CD14-positive monocyte (primary cell): Measurements from ENCODE around the gene CCNL1. TPM values are rescaled to one million over a fixed set of nuclear protein-coding genes. Genes with fewer than 3 reads are reported as not detected.

Experiments
- DNase-seq, 3 donors: peaks; one replicate each; pipeline ENCODE4 v3.0.0-alpha.2; 2011 to 2022
- H2AFZ ChIP-seq: 2 replicates; pipeline ENCODE4 v1.6.0; 2012; ENCODE audit warnings: mild to moderate bottlenecking, low read depth, low read length, inconsistent platforms; ENCODE audit not compliant: insufficient read depth, poor library complexity, severe bottlenecking
- H3K27ac ChIP-seq, 2 donors: 1 replicate in 1 of 2; 2 replicates in 1 of 2; pipeline ENCODE4 v1.5.1; 2012 to 2013; ENCODE audit warnings: low read length in 2 of 2, control low read depth in 1 of 2, inconsistent platforms in 1 of 2, low read depth in 1 of 2, mild to moderate bottlenecking in 1 of 2
- H3K27me3 ChIP-seq, 2 donors: one replicate each; pipeline versions ENCODE4 v1.6.0 to v1.6.1; 2011 to 2013; ENCODE audit warnings: low read length in 2 of 2; ENCODE audit not compliant: control insufficient read depth in 2 of 2, insufficient read depth in 2 of 2
- H3K36me3 ChIP-seq, 2 donors: replicated peaks in 1 of 2; 1 replicate in 1 of 2; 2 replicates in 1 of 2; pipeline versions ENCODE4 v1.5.1 to v1.6.1; 2012 to 2013; ENCODE audit warnings: low read length in 2 of 2, control low read depth in 1 of 2, inconsistent platforms in 1 of 2, mild to moderate bottlenecking in 1 of 2; ENCODE audit not compliant: insufficient read depth in 2 of 2, control insufficient read depth in 1 of 2
- H3K4me1 ChIP-seq, 2 donors: 1 replicate in 1 of 2; 2 replicates in 1 of 2; pipeline versions ENCODE4 v1.5.1 to v1.6.1; 2012 to 2013; ENCODE audit warnings: low read length in 2 of 2, control low read depth in 1 of 2, inconsistent platforms in 1 of 2, mild to moderate bottlenecking in 1 of 2, moderate library complexity in 1 of 2; ENCODE audit not compliant: insufficient read depth in 2 of 2, control insufficient read depth in 1 of 2
- H3K4me2 ChIP-seq: replicated peaks from 2 replicates; pipeline ENCODE3; 2012; ENCODE audit warnings: low read length, moderate library complexity, mild to moderate bottlenecking; ENCODE audit not compliant: poor library complexity, severe bottlenecking; ENCODE audit errors: extremely low read depth
- H3K4me3 ChIP-seq, 3 experiments: fragments of 200-600 bp in 1 of 3; sonication (generic) in 1 of 3; replicated peaks in 1 of 3; 1 replicate in 2 of 3; 2 replicates in 1 of 3; pipeline ENCODE4 v1.5.1; 2011 to 2013; ENCODE audit warnings: low read length in 3 of 3, mild to moderate bottlenecking in 3 of 3, control low read depth in 2 of 3, low read depth in 2 of 3, inconsistent platforms in 1 of 3, moderate library complexity in 1 of 3
- H3K79me2 ChIP-seq: 2 replicates; pipeline ENCODE4 v1.6.0; 2012; ENCODE audit warnings: mild to moderate bottlenecking, control low read depth, inconsistent platforms, low read length, moderate library complexity; ENCODE audit not compliant: insufficient read depth
- H3K9ac ChIP-seq: 2 replicates; pipeline ENCODE4 v1.6.0; 2017; ENCODE audit warnings: low read length, mild to moderate bottlenecking; ENCODE audit not compliant: insufficient read depth, poor library complexity, severe bottlenecking
- H3K9me3 ChIP-seq, 2 donors: replicated peaks in 1 of 2; 1 replicate in 1 of 2; 2 replicates in 1 of 2; pipeline versions ENCODE4 v1.5.1 to v1.6.1; 2012 to 2013; ENCODE audit warnings: low read length in 2 of 2, control low read depth in 1 of 2; ENCODE audit not compliant: control insufficient read depth in 1 of 2, insufficient read depth in 1 of 2
- H4K20me1 ChIP-seq: 2 replicates; pipeline ENCODE4 v1.6.0; 2012; ENCODE audit warnings: mild to moderate bottlenecking, low read length, control low read depth, moderate library complexity; ENCODE audit not compliant: insufficient read depth
- H3K27ac Mint-ChIP-seq, 7 donors: one replicate each; pipeline ENCODE4 v1.8.0; 2020; ENCODE audit warnings: mild to moderate bottlenecking in 7 of 7, mixed read lengths in 7 of 7, moderate library complexity in 6 of 7, inconsistent platforms in 2 of 7
- H3K27me3 Mint-ChIP-seq, 3 donors: one replicate each; pipeline ENCODE4 v1.8.0; 2021 to 2022; ENCODE audit warnings: low read depth in 3 of 3, mild to moderate bottlenecking in 3 of 3, mixed read lengths in 3 of 3, moderate library complexity in 3 of 3, inconsistent platforms in 1 of 3
- H3K36me3 Mint-ChIP-seq, 2 donors: one replicate each; pipeline ENCODE4 v1.8.0; 2020; ENCODE audit warnings: mixed read lengths in 2 of 2, inconsistent platforms in 1 of 2, mild to moderate bottlenecking in 1 of 2
- H3K4me1 Mint-ChIP-seq: one replicate; pipeline ENCODE4 v1.8.0; 2020; ENCODE audit warnings: mild to moderate bottlenecking, mixed read lengths
- H3K4me3 Mint-ChIP-seq, 2 donors: one replicate each; pipeline ENCODE4 v1.8.0; 2020; ENCODE audit warnings: mild to moderate bottlenecking in 2 of 2, mixed read lengths in 2 of 2, moderate library complexity in 1 of 2
- H3K9me3 Mint-ChIP-seq, 7 donors: one replicate each; pipeline ENCODE4 v1.8.0; 2020 to 2022; ENCODE audit warnings: mixed read lengths in 7 of 7, mild to moderate bottlenecking in 6 of 7, moderate library complexity in 6 of 7, inconsistent platforms in 2 of 7
- CTCF ChIP-seq: fragments of 200-600 bp; IDR thresholded peaks from one replicate; pipeline ENCODE4 v1.8.0; 2022; ENCODE audit warnings: antibody characterized with exemption, mild to moderate bottlenecking
- WGBS: methylation state at CpG from one replicate; pipeline ENCODE4 v1.1.5; 2013; ENCODE audit warnings: missing lambda C conversion rate; ENCODE audit not compliant: insufficient coverage; 5-methylcytosine and 5-hydroxymethylcytosine counted together
- intact Hi-C, 2 donors: fragments of 100-400 bp; cut with micrococcal nuclease; formaldehyde crosslinking; loops; one replicate each; pipeline versions ENCODE4 v1.15.0 to v1.15.1; 2023
- polyA plus RNA-seq, 3 donors: library from polyadenylated mRNA; depleted of rRNA in 1 of 3; unstranded in 2 of 3; stranded (reverse) in 1 of 3; fragments of 300-500 nt in 2 of 3; fragments of >200 nt in 1 of 3; fragmentation: Illumina TruSeq in 2 of 3; gene quantifications; 1 replicate in 2 of 3; 2 replicates in 1 of 3; pipeline ENCODE4 v1.2.3, GENCODE V29; 2012 to 2021

CCNL1 gene
- polyA plus RNA-seq, 3 donors, result 32.0 to 751 (median 42.3) TPM

- Histone ChIP-seq H3K4me1 (no peaks in the 10 kb centered on the region), H3K4me3 (no peak overlapping the region), H3K36me3 (no peaks in the 10 kb centered on the region), H3K79me2 (no peaks in the 10 kb centered on the region), H3K27me3 (peaks cover 0 to 2% of the 10 kb centered on the region in 2 donors), H2AFZ (no peak overlapping the region), H4K20me1 (no peaks in the 10 kb centered on the region), H3K4me2 (no peak overlapping the region), H3K9me3 (no peaks in the 10 kb centered on the region), H3K9ac (no peak overlapping the region), H3K27ac (no peak overlapping the region)
- H3K36me3 Mint-ChIP-seq, result no peaks in the 10 kb centered on the region
- H3K9me3 Mint-ChIP-seq, result no peaks in the 10 kb centered on the region
- DNase-seq, result no peak
- TF ChIP-seq CTCF, result no peak
- no peak overlapping the region for H3K4me3 Mint-ChIP-seq
- H3K4me1 Mint-ChIP-seq, result no peaks in the 10 kb centered on the region
- 86% methylated on average over 1 of the region's 2 CpGs for WGBS
- peaks cover 3 to 6% (median 5%) of the 10 kb centered on the region in 3 donors for H3K27me3 Mint-ChIP-seq
- intact Hi-C loops, result no loop called here
- no peak overlapping the region for H3K27ac Mint-ChIP-seq
Observed at GRCh38 chr3:157111518-157111917, 48.4 kb downstream of the CCNL1 start.

DNA sequence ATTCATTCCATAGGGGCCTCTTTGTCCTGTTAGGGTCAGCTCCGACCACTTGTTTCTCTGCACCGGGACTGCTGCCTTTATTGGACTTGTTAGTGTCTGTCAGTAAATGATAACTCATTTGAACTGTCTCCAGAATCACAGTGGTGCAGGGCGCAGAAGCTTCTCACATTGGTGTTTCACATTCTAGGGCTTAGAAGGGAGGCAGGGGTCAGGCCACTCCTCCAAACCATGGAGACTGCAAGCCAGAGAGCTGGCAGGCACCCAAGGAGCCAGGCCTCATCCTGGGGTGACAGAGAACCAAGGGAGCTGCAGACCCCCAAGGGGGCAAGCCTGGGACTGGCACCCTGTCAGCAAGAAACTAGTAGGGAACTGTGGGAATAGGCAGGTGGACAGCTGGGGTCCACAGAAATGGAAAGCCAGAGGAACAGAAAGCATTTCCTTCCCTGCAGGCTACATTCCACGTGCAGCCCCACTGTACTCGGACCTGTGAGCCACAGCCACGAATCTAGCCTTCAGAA, 49.1 kb downstream of the CCNL1 start:
- H3K4me1 Mint-ChIP-seq, result no peaks in the 10 kb centered on the region
- H3K27ac Mint-ChIP-seq, result no peak overlapping the region
- Histone ChIP-seq H3K27me3 (peaks cover 0 to 2% of the 10 kb centered on the region in 2 donors), H3K4me2 (no peak overlapping the region), H2AFZ (no peak overlapping the region), H4K20me1 (no peaks in the 10 kb centered on the region), H3K4me3 (no peak overlapping the region), H3K9ac (no peak overlapping the region), H3K4me1 (no peaks in the 10 kb centered on the region), H3K9me3 (no peaks in the 10 kb centered on the region), H3K27ac (no peak overlapping the region), H3K79me2 (no peaks in the 10 kb centered on the region), H3K36me3 (no peaks in the 10 kb centered on the region)
- H3K36me3 Mint-ChIP-seq, result no peaks in the 10 kb centered on the region
- 82% methylated on average over 5 of the region's 6 CpGs for WGBS
- H3K27me3 Mint-ChIP-seq, result peaks cover 2 to 3% (median 2%) of the 10 kb centered on the region in 3 donors
- H3K9me3 Mint-ChIP-seq, result no peaks in the 10 kb centered on the region
- intact Hi-C loops, result no loop called here
- no peak for DNase-seq
- no peak for TF ChIP-seq CTCF
- no peak overlapping the region for H3K4me3 Mint-ChIP-seq
